ENCODE measurements around the gene RIN1. TPM values are rescaled to one million over a fixed set of nuclear protein-coding genes. Genes with fewer than 3 reads are reported as not detected.

The RIN1 gene
- total and polyA plus RNA-seq, 2 of the 13 experiments (the other 11 are each of a cell fraction or from before 2014, with no cell fraction given) = 2.4 to 4.1 TPM

GRCh38 chr11:66347425-66348276 lies 11.4 kb upstream of the RIN1 start, which contains the start of gene B4GAT1 (continued):
- TF ChIP-seq RFX3 (CRISPR knock-in tag; IDR thresholded peaks at IDR 0.05) = no peak
- peak; percentile 32; the same call in 1 of the 2 replicates for TF ChIP-seq TOPORS (CRISPR knock-in tag; IDR thresholded peaks at IDR 0.05)
- no peak for TF ChIP-seq ZNF773 (CRISPR knock-in tag; IDR thresholded peaks at IDR 0.05; ENCODE audit: borderline replicate concordance)
- no peak for TF ChIP-seq ZNF850 (CRISPR knock-in tag; conservative IDR thresholded peaks at IDR 0.05)
- TF ChIP-seq ZMAT5 (CRISPR knock-in tag; IDR thresholded peaks at IDR 0.05; ENCODE audit: borderline replicate concordance, low read depth) = no peak
- no peak for TF ChIP-seq SNAPC5 (CRISPR knock-in tag; IDR thresholded peaks at IDR 0.05; ENCODE audit: borderline replicate concordance)
- TF ChIP-seq GRHL1 (CRISPR knock-in tag; conservative IDR thresholded peaks at IDR 0.05) = no peak
- TF ChIP-seq GFI1 (CRISPR knock-in tag; IDR thresholded peaks at IDR 0.05; ENCODE audit: borderline replicate concordance) = peak; percentile 42
- TF ChIP-seq DPF2 (CRISPR knock-in tag; IDR thresholded peaks at IDR 0.05; ENCODE audit: borderline replicate concordance, low read depth) = 0 out of 2 replicates have a peak, but pooled peaks have one; percentile 41
- peak; percentile 58; the same call in 1 of the 2 replicates for TF ChIP-seq MAZ (IDR thresholded peaks at IDR 0.05; ENCODE audit: borderline replicate concordance, low read depth, low read length)
- peak; percentile 55; the same call in 1 of the 2 replicates for TF ChIP-seq MAZ (CRISPR knock-in tag; IDR thresholded peaks at IDR 0.05; ENCODE audit: low read depth)
- peak; percentile 8; the same call in 1 of the 2 replicates for TF ChIP-seq YEATS4 (CRISPR knock-in tag; IDR thresholded peaks at IDR 0.05; ENCODE audit: borderline replicate concordance)
- 0 out of 2 replicates have a peak, but pooled peaks have one; percentile 14 for TF ChIP-seq GATAD1 (CRISPR knock-in tag; IDR thresholded peaks at IDR 0.05)
- TF ChIP-seq FOXC1 (CRISPR knock-in tag; IDR thresholded peaks at IDR 0.05; ENCODE audit: borderline replicate concordance) = peak; percentile 77; the same call in 1 of the 2 replicates
- 0 out of 2 replicates have a peak, but pooled peaks have one; percentile 29 for TF ChIP-seq KLF9 (CRISPR knock-in tag; IDR thresholded peaks at IDR 0.05; ENCODE audit: low read depth)
- 0 out of 2 replicates have a peak, but pooled peaks have one; percentile 0 for TF ChIP-seq ZNF691 (CRISPR knock-in tag; IDR thresholded peaks at IDR 0.05; ENCODE audit: borderline replicate concordance, low read depth)
- TF ChIP-seq CREM (IDR thresholded peaks at IDR 0.05) = no peak; the same call in 1 of the 2 replicates
- TF ChIP-seq CREM (CRISPR knock-in tag; IDR thresholded peaks at IDR 0.05) = no peak
- TF ChIP-seq ZSCAN25 (CRISPR knock-in tag; IDR thresholded peaks at IDR 0.05) = 0 out of 2 replicates have a peak, but pooled peaks have one; percentile 20
- no peak for TF ChIP-seq PTBP1 (IDR thresholded peaks at IDR 0.05; ENCODE audit: low read depth, low read length, poor library complexity, severe bottlenecking)
- no peak for TF ChIP-seq ELF3 (CRISPR knock-in tag; IDR thresholded peaks at IDR 0.05)
- TF ChIP-seq ZNF496 (CRISPR knock-in tag; IDR thresholded peaks at IDR 0.05; ENCODE audit: insufficient replicate concordance) = no peak
- no peak for TF ChIP-seq NBN (conservative IDR thresholded peaks at IDR 0.05)
- no peak for TF ChIP-seq ZNF34 (CRISPR knock-in tag; IDR thresholded peaks at IDR 0.05; ENCODE audit: borderline replicate concordance)
- TF ChIP-seq PCBP2 (optimal IDR thresholded peaks at IDR 0.05; ENCODE audit: low read depth, low read length, poor library complexity, severe bottlenecking) = no peak
- no peak for TF ChIP-seq FOXA1 (IDR thresholded peaks at IDR 0.05)
- TF ChIP-seq FOXA1 (CRISPR knock-in tag; IDR thresholded peaks at IDR 0.05) = 0 out of 2 replicates have a peak, but pooled peaks have one; percentile 28

All from HepG2 (cell line).